ENCODE data around the gene ZEB2. TPM values are rescaled to one million over a fixed set of nuclear protein-coding genes. Genes with fewer than 3 reads are reported as not detected.
A peak's percentile ranks its signal among the peaks of the same experiment; 100 is the strongest.

The ZEB2 gene
- total and polyA plus RNA-seq, 4 donors, result 7.6 to 39.6 (median 22.2) TPM

- TF ChIP-seq ZBTB33 (IDR thresholded peaks at IDR 0.05), result no peak
These were observed 42.0 kb downstream of the ZEB2 start (continued) for GRCh38 chr2:144477957-144478311.

DNA sequence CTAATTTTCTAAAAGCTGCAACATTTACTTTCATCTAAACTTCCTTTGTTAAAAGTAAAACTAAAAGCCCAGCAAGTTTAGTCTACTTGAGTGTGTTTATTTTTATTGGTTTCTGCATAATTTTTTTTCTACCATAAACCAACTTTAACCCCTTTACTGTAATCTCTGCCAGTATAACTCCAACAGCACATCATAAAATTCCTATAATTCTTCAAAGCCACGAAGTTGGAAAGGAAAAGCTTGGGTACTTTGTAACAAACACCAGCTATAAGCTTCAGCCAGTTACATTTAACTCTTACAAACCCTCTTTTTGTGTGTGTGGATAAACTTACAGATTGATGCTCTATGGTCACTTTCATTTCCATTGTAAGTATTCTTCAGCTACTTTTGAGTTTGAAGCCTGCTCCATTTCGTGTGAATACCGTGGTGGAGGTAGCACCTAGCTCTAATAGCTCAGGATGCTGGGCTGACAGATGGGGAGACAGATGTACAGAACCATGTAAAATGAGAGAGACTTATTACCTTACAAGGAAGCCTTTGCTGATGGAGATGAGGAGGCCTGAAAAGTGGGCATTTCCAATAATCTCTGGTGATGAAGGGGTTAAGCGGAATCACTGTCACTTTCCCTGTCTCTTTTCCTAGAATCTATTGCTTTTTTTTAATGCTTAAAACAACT lies 42.5 kb downstream of the ZEB2 start:
- WGBS, result 70% methylated on average over 4 of the region's 4 CpGs
- peak overlapping the region in 1 of 2 donors; percentile 28 for H3K27ac ChIP-seq (ENCODE audit: low read depth in 1 of 2, low read length in 2 of 2)
- H3K27me3 ChIP-seq (ENCODE audit: control insufficient read depth in 4 of 4, insufficient read depth in 4 of 4, low read length in 3 of 4), result no peaks in the 10 kb centered on the region
- H3K4me3 ChIP-seq (ENCODE audit: low read depth in 1 of 3, low read length in 3 of 3), result no peak overlapping the region
- H3K9me3 ChIP-seq (ENCODE audit: control insufficient read depth in 4 of 4, low read length in 3 of 4), result peaks cover 0 to 1% (median 0%) of the 10 kb centered on the region in 4 donors
- TF ChIP-seq JUND (IDR thresholded peaks at IDR 0.05), result no peak
- no peak for TF ChIP-seq FOXA1 (IDR thresholded peaks at IDR 0.05)
- no peak for TF ChIP-seq RXRA (IDR thresholded peaks at IDR 0.05)
- no peak for TF ChIP-seq MAX (IDR thresholded peaks at IDR 0.05)
- no peak for TF ChIP-seq GABPA (IDR thresholded peaks at IDR 0.05 in 1 of 2, conservative IDR thresholded peaks at IDR 0.05 in 1 of 2)
- no peak for TF ChIP-seq HNF4A (conservative IDR thresholded peaks at IDR 0.05)
- no peak for TF ChIP-seq NR2F2 (IDR thresholded peaks at IDR 0.05)
- TF ChIP-seq ZBTB33 (IDR thresholded peaks at IDR 0.05), result no peak
- no peak for TF ChIP-seq SP1 (IDR thresholded peaks at IDR 0.05)
- no peak for TF ChIP-seq RAD21 (IDR thresholded peaks at IDR 0.05)
- no peak for TF ChIP-seq TAF1 (conservative IDR thresholded peaks at IDR 0.05)
- TF ChIP-seq FOXA2 (IDR thresholded peaks at IDR 0.05), result no peak
- TF ChIP-seq REST (IDR thresholded peaks at IDR 0.05), result no peak
- no peak for TF ChIP-seq YY1 (IDR thresholded peaks at IDR 0.05)
- TF ChIP-seq EGR1 (IDR thresholded peaks at IDR 0.05; ENCODE audit: low read depth in 2 of 2), result no peak
- TF ChIP-seq ATF3 (IDR thresholded peaks at IDR 0.05), result no peak
- TF ChIP-seq HNF4G (IDR thresholded peaks at IDR 0.05), result no peak
- peaks cover 0 to 4% (median 0%) of the 10 kb centered on the region in 4 donors for H3K4me1 ChIP-seq (ENCODE audit: control insufficient read depth in 4 of 4, insufficient read depth in 4 of 4, low read length in 3 of 4)
- no peaks in the 10 kb centered on the region for H3K36me3 ChIP-seq (ENCODE audit: control insufficient read depth in 4 of 4, insufficient read depth in 3 of 4, low read depth in 1 of 4, low read length in 3 of 4)
- DNase-seq (ENCODE audit: low spot score), result no peak
- no peak overlapping the region for H3K9ac ChIP-seq (ENCODE audit: low read depth in 1 of 2, low read length in 2 of 2)
